Central memory CD4-positive, alpha-beta T cell (primary cell): ENCODE data around the gene SIGLEC12.
A peak's percentile ranks its signal among the peaks of the same experiment; 100 is the strongest.
"Not testable (repeated sequence)": the region's sequence is repeated elsewhere in the genome, so short reads cannot be mapped to it uniquely, and the experiment has no call there.

ENCODE experiments used
- DNase-seq: peaks from one replicate; pipeline ENCODE4 v3.0.0; 2022

SIGLEC12 gene

DNA sequence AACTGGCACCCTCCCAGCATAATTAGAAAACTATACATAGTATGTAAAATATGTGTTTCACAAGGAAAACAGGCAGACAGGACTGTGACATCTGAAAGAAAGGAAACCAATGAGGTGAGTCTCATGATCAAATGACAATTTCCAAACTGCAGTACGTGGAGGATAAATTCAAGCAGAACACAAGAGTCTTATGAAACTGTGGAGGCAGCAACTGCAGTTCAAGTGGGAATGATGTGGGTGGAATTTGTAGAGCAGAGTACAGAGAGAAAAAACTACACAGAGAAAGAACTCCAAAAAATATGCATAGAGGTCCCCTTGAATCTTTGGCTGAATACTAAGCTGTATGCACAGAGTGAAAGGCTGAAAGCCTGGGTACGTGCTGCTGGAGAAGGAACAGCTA, 20.2 kb upstream of the SIGLEC12 start:
- no peak for DNase-seq

DNA sequence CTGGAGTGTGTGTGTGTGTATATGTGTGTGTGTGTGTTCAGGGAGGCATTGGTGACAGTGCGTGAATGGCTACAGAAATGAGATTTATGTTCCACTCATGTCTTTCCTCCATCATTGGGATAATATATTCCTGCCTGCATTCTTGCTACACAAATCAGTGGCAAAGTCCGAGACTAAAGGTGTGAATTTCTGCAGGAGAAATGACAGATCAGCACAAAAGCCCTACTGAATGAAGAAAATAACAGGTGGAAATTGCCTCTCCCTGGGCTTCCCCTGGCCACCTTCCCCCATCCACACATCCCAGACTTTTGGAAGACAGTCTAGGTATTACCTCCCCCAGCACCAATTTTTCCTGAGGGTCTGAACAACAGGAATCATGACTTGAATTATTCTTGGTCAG, 19.8 kb upstream of the SIGLEC12 start:
- DNase-seq, result no peak

DNA sequence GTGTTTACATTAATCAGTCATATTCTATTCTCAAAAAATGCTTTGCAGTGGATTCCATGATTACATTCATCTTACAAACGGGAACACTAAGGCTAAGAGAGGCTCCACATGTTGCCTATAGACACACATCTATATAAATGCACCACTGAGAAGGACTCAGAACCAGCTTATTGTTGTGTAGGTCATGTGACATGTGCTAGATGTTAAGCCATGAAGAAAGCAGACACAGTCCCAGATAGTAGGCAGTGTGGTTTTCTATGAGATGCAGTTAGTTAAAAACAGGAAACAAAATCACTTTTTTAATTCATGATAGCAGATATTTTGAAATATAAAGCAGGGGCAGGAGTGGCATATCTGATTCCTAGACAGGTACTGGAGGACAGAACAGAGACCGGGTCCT, 19.1 kb upstream of the SIGLEC12 start:
- no peak for DNase-seq

DNA sequence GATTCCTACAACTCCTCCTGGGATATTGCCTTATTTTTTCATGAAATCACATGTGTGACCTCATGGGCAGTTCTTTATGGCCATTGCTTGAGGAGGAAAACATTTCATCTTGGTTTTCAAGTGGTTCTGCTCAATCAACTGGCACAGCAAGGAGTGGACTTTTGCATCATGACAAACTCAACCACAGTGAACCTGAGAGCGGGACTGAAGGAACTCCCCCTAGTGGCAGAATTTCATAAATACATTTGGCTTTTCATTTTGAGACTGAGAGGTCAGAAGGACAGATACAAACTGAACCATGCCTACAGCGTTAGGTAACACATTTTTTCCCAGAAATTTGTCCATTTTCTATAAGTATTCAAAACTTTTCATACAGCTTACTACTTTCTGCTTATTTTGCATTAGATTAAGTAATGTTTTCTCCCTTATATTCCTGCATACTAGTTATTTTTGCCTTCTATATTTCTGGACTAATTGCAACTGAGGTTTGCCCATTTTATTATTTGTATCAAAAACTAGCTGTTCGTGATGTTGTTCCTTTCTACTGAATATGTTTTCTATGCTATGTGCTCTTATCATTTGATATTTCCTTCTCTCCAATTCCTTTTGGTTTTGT, 13.4 kb upstream of the SIGLEC12 start:
- peak; percentile 19 for DNase-seq

DNA sequence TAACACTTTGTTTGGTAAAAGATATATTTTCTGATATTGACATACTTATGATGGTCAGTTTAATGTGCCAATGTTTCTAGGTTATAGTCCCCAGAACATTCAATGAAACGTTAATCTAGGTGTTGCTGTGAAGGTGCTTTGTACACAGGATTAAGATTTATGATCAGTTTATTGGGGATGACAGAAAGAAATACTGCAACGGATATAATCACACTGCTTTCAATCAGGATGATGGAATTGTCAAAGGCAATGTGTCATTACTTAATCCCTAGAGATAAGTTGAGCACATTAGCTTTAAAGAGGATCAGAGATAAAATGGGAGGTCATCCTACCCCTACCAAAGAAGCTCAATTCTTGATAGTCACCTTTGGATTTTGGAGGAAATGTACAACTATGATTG, 12.4 kb upstream of the SIGLEC12 start:
- DNase-seq, result no peak

DNA sequence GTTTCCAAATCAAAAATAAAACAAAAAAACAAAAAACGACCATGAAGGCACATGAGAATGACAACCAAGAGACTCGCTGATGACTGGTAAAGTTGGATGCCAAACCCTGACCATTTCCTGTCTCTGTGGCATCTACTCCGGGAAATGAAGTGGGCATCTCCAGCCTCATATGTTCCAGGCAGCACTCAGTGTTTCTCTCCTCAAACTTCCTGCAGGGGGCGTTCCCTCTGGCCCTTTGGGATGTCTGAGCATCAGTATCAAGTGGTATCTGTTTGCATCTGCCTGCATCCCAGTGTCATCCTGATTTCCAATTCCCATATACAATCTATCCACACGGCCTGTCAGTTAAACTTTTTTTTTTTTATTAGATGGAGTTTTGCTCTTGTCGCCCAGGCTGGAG, 9.8 kb upstream of the SIGLEC12 start:
- DNase-seq, result no peak

DNA sequence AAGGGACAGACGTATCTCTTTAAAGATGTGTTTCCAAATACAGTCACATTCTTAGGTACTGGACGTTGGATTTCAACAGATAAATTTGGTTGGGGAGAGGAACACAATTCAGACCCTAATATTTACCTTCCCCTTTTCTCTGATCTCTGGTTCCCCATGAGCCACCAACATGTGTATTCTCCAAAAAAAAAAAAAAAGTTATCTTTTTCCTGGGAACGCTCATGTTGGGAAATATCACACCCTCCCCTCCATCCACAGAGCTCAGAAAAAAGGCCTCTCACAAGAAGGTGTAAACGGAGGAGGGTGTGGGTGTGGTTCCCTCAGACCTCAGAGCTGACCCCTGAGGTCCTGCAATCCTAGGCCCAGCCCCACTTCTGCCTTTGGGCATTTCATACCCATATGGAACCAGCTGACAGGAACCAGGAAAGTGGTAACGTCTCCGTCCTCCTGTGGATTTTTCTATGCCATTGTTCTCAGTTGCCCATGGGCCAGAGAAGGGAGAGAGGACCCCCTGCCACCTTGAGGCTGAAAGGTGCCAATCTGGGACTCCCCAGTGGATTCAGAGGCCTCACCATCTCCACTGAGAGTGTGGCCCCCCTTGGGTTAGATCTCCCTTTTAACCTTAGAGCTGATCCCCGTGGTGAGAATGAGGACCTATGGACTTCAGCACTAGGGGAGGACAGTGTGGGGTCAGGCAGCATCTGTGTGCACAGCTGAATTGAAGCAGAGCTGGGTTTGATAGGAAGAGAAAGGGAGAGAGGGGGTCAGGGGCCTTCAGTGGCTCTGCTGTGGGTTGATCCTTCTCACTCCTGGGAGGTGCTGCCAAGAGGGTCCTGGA, 8.4 kb upstream of the SIGLEC12 start:
- no peak for DNase-seq

DNA sequence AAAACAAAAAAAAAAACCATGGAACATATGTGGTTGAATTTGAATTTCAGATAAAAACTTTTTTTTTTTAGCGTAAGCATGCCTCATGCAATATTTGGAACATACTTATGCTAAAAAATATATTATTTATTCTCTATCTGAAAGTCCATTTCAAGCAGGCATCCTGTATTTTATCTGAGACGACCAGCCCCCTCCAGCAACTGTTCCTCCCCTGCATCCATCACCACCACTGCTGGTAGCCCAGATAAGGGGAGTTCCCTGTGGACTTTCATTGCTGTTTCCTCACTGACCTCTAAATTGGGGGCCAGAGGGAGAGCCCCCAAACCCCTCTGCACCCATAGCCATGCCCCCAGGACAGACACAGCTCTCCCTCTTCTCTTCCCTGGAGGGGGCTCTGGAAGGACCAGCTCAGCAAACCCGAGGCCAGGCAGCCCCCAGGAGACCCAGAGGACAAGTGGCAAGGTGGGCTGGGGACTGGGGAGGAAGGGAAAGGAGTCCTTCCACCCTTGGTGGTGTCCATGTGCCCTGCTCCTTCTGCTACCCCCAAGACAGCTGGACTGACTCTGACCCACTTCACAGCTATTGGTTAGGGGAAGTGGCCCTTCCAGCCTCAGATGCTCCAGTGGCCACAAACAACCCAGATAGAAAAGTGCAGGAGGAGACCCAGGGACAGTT, 6.6 kb upstream of the SIGLEC12 start:
- DNase-seq, result no peak

DNA sequence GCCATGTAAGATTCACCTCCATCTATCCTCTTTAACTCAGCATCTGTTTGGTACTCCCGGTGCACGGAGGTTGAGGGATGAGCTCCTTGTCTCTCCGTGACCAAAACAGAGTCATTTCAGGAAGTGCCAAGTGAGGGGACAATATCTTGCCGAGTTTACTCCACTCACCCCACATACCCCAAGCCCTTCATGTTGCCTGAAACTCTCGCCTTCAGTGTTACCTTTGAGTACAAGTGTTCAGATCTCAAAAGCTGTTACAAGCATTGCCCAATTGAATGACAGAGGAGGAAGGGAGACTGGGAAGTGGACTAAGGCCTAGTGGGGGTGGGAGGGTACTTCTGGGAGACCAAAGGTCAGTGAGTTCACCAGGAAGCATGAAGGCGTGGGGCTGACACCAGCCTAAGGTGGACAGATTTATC, 6.0 kb upstream of the SIGLEC12 start:
- DNase-seq, result no peak

DNA sequence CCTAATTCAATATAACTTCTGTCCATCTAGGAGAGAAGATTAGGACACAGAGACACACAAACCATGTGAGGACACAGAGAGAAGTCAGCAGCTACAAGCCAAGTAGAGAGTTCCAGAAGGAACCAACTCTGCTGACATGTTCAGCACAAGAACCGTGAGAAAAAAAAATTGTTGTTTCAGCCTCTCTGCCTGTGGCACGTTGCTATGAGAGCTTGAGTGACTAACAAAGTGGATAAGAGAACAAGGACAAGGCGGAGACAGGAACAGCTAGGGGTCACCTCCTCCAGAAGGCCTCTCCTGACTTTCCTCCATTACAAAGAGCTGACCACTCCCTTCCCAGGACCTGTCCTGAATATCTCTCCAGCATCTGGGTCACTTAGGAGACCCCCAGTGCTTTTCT, 5.6 kb upstream of the SIGLEC12 start:
- no peak for DNase-seq

DNA sequence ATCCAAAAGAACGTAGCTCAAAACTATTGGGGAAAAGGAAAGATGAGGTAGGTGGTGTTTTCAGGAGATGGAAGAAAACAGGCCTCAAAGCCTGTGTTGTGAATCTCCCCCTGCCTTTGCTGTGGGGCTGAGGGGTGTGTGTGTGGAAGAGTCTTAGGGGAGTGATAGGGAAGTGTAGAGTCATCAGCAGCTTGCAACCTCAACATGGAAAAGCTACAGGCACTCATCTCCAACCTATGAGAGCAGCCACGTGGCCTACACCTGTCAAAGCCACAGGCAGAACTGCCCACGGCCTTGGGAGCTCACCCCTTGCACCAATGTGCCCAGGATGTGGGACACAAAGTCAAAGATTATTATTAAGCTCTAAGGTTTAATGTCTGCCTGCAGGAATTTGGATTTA, 4.3 kb upstream of the SIGLEC12 start:
- no peak for DNase-seq

DNA sequence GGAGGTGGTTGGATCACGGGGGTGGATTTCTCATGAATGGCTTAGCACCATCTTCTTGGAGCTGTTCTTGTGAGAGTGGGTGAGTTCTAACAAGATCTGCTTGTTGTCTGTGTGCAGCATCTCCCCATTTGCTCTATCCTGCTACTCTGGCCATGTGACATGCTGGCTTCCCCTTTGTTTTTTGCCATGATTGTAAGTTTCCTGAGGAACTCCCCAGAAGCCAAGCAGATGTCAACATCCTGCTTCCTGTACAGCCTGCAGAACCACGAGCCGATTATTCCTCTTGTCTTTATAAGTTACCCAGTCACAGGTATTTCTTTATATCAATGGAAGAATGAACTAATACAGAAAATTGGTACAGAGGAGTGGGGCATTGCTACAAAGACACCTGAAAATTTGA, 2.3 kb upstream of the SIGLEC12 start:
- no peak for DNase-seq

DNA sequence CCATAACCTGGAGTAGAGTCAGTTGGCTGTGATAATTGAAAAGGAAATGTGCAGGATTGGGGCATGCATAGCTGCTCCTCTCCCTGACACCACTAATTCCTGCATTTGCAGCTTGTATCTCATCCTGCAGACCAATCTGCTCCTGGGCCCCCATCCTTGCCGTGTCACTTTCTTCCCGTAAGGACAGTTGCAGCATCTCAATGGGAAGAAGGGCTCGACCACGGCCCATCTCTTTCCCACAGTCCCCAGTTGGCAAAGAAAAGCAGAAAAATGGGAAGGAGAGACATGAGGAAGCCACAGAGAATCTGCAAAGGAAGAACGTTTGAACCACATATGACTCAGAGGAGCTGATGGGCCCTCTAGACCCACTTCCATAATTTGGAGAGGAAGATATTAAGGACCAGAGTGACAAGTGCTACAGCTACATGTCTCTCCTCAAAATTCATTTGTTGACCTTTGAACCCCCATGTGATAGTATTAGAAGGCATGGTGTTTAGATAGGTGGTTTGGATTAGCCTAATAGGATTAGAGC, 1.8 kb upstream of the SIGLEC12 start:
- DNase-seq, result no peak

DNA sequence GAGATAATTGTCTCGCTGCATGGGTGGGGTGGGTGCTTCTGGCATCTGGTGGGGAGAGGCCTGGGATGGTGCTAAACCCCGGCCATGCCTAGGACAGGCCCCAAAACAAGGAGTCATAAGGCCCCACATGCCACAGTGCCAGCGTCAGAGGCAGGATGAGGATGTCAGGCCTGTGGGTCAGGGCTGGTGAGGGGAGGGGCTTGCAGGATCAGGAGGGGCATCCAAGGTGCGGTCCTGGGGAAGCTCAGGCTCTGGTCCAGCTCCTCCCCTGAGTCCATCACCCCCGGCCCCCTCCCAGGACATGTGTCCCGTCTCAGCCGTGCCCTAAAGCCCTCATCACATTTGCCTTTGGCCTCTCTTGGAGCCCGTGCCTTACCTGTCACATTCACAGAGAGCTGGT, 669 bp downstream of the SIGLEC12 start:
- not testable (repeated sequence) for DNase-seq

DNA sequence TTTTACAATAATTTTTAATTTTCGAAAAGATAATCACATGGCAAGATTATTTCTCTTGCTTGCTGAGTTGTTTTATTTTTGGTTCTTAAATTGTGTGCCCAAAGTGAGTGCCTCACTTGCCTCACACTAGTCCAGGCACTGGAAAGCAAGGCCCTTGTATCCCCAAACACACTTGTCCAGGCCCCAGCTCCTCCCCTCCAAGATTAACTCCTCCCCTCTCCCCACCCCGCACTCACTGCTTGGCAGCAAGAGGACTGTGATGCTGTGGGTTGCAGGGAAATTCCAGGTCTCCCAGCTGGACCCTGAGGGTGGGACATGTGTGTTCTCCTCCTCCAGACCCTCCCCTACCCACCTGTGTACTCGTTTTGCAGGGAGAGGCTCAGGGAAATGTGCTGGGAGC, 3.9 kb downstream of the SIGLEC12 start:
- no peak for DNase-seq

DNA sequence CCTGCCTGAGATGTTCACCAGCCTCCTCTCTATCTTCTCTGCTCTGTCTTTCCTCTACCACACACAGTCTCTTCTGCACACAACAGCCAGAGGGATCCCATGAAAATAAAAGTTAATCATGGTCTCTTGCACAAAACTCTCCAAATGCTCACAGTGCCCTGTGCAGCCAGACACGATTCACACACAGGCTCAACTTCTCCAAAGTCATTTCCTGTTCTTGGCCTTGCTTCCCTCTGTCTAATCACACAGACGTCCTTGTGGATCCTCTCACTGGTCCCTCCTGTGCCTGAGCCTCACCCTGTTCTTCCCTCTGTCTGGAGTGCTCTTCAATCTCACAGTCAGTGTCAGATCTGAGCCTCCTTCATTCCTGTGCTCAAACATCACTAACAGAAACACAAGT, 7.8 kb downstream of the SIGLEC12 start:
- DNase-seq, result no peak

DNA sequence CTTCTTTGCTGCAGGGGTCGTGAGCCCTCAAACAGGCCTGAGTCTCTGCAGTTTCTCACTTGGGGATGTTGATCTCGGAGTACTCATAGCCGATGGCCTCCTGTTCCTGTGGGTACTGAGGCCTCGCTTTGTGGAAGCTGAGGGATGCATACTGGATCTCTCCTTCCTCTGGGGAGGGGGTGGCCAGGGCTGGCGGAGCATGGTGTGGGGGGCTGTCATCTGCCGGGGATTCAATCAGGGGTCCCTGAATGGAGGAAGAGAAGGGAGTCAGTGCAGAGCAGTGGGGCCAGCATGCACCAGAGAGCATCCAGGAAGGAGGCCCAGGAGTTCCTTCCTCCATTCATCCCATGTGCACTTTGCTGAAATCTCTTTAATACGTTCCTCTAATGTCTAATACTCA, 10.0 kb downstream of the SIGLEC12 start:
- no peak for DNase-seq

DNA sequence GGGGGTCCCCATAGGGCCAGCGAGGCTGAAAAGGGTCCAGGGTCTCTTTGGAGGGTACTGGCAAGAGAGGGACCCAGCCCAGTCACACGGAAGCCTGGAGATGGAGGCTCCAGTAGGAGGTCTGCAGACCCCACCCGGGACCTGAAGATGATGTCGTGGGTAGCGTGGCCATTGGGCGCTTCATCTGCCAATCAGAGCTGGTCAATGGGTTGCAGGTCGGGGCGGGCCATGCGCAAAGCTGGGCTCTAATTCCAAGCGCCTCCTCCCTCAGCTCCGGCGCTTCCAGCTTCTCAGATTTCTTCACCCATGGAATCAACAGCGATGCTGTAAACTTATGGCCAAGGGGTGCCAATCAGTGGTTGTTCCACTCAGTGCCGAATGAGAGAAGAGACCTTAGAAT, 10.9 kb downstream of the SIGLEC12 start:
- DNase-seq, result no peak

DNA sequence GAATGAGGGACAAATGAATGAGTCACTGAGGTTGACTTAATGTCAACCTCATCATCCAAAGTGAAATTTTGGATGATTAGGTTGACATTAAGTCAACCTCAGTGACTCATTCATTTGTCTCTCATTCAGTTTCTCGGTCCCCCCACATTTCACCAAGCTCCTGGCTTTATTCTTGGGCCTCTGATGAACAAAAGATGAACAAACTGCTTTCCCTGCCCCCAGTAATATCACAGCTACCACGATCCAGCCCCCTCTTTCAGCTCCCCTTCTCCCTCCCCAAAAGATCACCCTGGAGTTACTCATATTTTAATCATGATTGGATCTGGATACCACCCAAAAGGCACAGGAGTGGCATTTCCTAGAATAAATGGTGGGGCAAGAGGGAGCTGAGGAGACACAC, 12.5 kb downstream of the SIGLEC12 start:
- no peak for DNase-seq

DNA sequence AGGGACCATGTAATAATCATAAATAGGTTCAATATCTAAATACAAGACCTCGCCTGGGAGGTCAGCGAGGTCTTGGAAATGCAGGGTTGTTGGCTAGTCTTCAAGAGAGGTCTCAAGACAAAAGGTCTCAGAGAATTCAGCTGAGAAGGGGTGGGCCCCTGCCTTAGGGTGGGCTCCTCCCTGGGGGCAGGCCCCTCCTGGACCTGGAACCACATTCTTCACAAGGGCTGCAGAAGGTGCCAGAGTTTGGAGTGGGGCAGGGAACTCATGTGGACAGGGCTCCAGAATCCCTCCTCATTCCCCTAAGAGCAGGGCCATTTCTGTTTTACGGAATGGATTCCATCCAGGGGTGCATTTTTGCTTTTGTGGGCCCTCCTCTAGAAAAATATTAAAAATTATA, 13.1 kb downstream of the SIGLEC12 start:
- no peak for DNase-seq

DNA sequence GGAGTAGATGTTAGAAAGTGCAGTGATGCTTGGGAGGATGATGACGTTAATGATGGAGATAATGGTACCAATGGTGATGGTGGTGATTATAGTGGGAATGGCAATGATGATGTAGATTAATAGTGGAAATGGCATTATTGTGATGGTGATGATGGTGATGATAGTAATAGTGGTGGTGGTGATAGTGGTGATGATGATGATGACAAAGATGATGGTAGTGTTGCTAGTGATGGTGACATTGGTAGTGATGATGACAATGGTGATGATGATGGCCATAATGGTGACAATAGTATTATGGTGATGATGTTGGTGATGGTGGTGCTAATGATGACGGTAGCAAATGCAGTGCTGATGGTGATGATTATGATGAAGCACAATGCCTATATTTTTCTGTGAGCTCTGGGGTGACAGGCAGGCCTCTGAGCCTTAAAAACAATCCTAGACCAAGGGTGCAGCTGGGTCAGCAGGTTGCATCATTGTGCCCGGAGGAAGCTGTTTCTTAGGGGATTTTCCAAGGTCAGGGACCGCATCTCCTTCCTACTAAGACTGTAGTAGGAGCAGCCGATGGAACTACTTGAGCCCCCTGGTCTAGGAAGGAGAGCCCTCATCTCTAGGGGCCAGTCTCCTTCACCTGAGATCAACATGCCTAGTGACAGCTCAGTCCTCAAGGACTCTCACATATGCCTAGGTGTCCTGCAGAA, 15.5 kb downstream of the SIGLEC12 start:
- DNase-seq, result no peak

DNA sequence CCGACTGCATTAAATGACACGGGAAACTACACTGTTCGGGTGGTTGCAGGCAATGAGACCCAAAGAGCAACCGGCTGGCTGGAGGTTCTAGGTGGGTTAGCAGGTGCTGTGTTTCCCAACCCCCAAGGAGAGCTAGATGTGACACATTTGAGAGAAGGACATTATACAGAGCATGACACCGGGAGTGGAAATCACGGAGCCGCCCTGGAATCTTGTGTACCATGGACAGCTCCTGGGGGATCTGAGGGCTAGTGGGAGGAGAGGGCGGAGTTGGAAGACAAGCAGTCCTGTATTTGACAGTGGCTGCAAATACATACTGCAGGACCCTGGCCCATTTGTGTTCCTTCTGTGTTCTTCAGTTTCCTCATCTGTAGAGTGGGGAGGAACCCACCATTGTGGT, 21.0 kb downstream of the SIGLEC12 start:
- no peak for DNase-seq
